ENCODE measurements around the gene CAMTA1.

Gene CAMTA1

GRCh38 chr1:7538033-7538432 is 752.8 kb downstream of the CAMTA1 start:
- TF ChIP-seq CTCF (IDR thresholded peaks at IDR 0.05; ENCODE audit: control insufficient read depth, extremely low read depth, insufficient read depth): no peak
- DNase-seq (ENCODE audit: low read depth): no peak
- no peak overlapping the region for H3K4me3 ChIP-seq (ENCODE audit: low read depth, low read length)

GRCh38 chr1:7538849-7539768 is 753.9 kb downstream of the CAMTA1 start:
- no peak for DNase-seq (ENCODE audit: low read depth)
- no peak overlapping the region for H3K4me3 ChIP-seq (ENCODE audit: low read depth, low read length)
- TF ChIP-seq CTCF (IDR thresholded peaks at IDR 0.05; ENCODE audit: control insufficient read depth, extremely low read depth, insufficient read depth): peak; percentile 26; the same call in 1 of the 2 replicates

- TF ChIP-seq CTCF (IDR thresholded peaks at IDR 0.05; ENCODE audit: control insufficient read depth, extremely low read depth, insufficient read depth): peak; percentile 59
- no peak overlapping the region for H3K4me3 ChIP-seq (ENCODE audit: low read depth, low read length)
- peak; percentile 44 for DNase-seq (ENCODE audit: low read depth)
These were observed 754.5 kb downstream of the CAMTA1 start for GRCh38 chr1:7539769-7540175.

- TF ChIP-seq CTCF (IDR thresholded peaks at IDR 0.05; ENCODE audit: control insufficient read depth, extremely low read depth, insufficient read depth): no peak
- no peak overlapping the region for H3K4me3 ChIP-seq (ENCODE audit: low read depth, low read length)
- no peak for DNase-seq (ENCODE audit: low read depth)
These were observed 755.6 kb downstream of the CAMTA1 start for GRCh38 chr1:7540816-7541215.

GRCh38 chr1:7541629-7542028 is 756.4 kb downstream of the CAMTA1 start:
- no peak for DNase-seq (ENCODE audit: low read depth)
- TF ChIP-seq CTCF (IDR thresholded peaks at IDR 0.05; ENCODE audit: control insufficient read depth, extremely low read depth, insufficient read depth): no peak
- no peak overlapping the region for H3K4me3 ChIP-seq (ENCODE audit: low read depth, low read length)

- no peak for TF ChIP-seq CTCF (IDR thresholded peaks at IDR 0.05; ENCODE audit: control insufficient read depth, extremely low read depth, insufficient read depth)
- no peak for DNase-seq (ENCODE audit: low read depth)
- H3K4me3 ChIP-seq (ENCODE audit: low read depth, low read length): no peak overlapping the region
These were observed 758.5 kb downstream of the CAMTA1 start for GRCh38 chr1:7543718-7544090.
